ENCODE measurements around the gene ARHGAP22.

ARHGAP22 gene

GRCh38 chr10:48582970-48583369, 21.9 kb downstream of the ARHGAP22 start:
- no peak for DNase-seq (ENCODE audit: low read depth in 1 of 2, low spot score in 1 of 2)
- TF ChIP-seq POLR2AphosphoS5 (IDR thresholded peaks at IDR 0.05; ENCODE audit: low read depth), result no peak
- TF ChIP-seq GABPA (IDR thresholded peaks at IDR 0.05; ENCODE audit: low read depth), result no peak
- TF ChIP-seq REST (IDR thresholded peaks at IDR 0.05; ENCODE audit: insufficient replicate concordance, low read depth), result no peak
- H3K27ac ChIP-seq (replicated peaks), result no peak overlapping the region
- H3K27me3 ChIP-seq (ENCODE audit: insufficient read depth, poor library complexity, severe bottlenecking), result no peaks in the 10 kb centered on the region
- no peak overlapping the region for H3K4me3 ChIP-seq (replicated peaks; ENCODE audit: insufficient read depth, low read length)

- H3K27me3 ChIP-seq (ENCODE audit: insufficient read depth, poor library complexity, severe bottlenecking), result no peaks in the 10 kb centered on the region
- H3K4me3 ChIP-seq (replicated peaks; ENCODE audit: insufficient read depth, low read length), result no peak overlapping the region
- TF ChIP-seq REST (IDR thresholded peaks at IDR 0.05; ENCODE audit: insufficient replicate concordance, low read depth) (no peak), GABPA (IDR thresholded peaks at IDR 0.05; ENCODE audit: low read depth) (no peak), POLR2AphosphoS5 (IDR thresholded peaks at IDR 0.05; ENCODE audit: low read depth) (no peak), CTCF (IDR thresholded peaks at IDR 0.05; ENCODE audit: insufficient read depth, low read length) (no peak), SPI1 (IDR thresholded peaks at IDR 0.05; ENCODE audit: borderline replicate concordance, low read depth) (no peak)
- H3K27ac ChIP-seq (replicated peaks), result no peak overlapping the region
- no peak for DNase-seq (ENCODE audit: low read depth in 1 of 2, low spot score in 1 of 2)
Measured at GRCh38 chr10:48580236-48580635, 24.6 kb downstream of the ARHGAP22 start.

GRCh38 chr10:48579251-48579960, 25.5 kb downstream of the ARHGAP22 start:
- H3K4me3 ChIP-seq (replicated peaks; ENCODE audit: insufficient read depth, low read length), result no peak overlapping the region
- H3K27ac ChIP-seq (replicated peaks), result no peak overlapping the region
- H3K27me3 ChIP-seq (ENCODE audit: insufficient read depth, poor library complexity, severe bottlenecking), result no peaks in the 10 kb centered on the region
- peak; percentile 4 to 24 for DNase-seq (ENCODE audit: low read depth in 1 of 2, low spot score in 1 of 2)
- TF ChIP-seq CTCF (IDR thresholded peaks at IDR 0.05; ENCODE audit: insufficient read depth, low read length), result no peak
- no peak for TF ChIP-seq GABPA (IDR thresholded peaks at IDR 0.05; ENCODE audit: low read depth)
- no peak for TF ChIP-seq POLR2AphosphoS5 (IDR thresholded peaks at IDR 0.05; ENCODE audit: low read depth)
- TF ChIP-seq SPI1 (IDR thresholded peaks at IDR 0.05; ENCODE audit: borderline replicate concordance, low read depth), result no peak
- no peak for TF ChIP-seq REST (IDR thresholded peaks at IDR 0.05; ENCODE audit: insufficient replicate concordance, low read depth)
